ENCODE data around the gene TMC3.

The TMC3 gene

GRCh38 chr15:81341351-81341750, 32.7 kb downstream of the TMC3 start:
- no peak overlapping the region for H3K9ac ChIP-seq (ENCODE audit: low read length)
- H3K27me3 ChIP-seq (ENCODE audit: control insufficient read depth, insufficient read depth, low read length) = no peaks in the 10 kb centered on the region
- no peak overlapping the region for H3K4me3 ChIP-seq (ENCODE audit: low read length)
- H3K36me3 ChIP-seq (ENCODE audit: control insufficient read depth, low read depth, low read length) = no peaks in the 10 kb centered on the region
- no peaks in the 10 kb centered on the region for H3K9me3 ChIP-seq (ENCODE audit: control insufficient read depth, low read depth, low read length)
- no peak overlapping the region for H3K27ac ChIP-seq (ENCODE audit: low read length)
- H3K4me1 ChIP-seq (ENCODE audit: control insufficient read depth, low read depth, low read length) = no peaks in the 10 kb centered on the region

DNA sequence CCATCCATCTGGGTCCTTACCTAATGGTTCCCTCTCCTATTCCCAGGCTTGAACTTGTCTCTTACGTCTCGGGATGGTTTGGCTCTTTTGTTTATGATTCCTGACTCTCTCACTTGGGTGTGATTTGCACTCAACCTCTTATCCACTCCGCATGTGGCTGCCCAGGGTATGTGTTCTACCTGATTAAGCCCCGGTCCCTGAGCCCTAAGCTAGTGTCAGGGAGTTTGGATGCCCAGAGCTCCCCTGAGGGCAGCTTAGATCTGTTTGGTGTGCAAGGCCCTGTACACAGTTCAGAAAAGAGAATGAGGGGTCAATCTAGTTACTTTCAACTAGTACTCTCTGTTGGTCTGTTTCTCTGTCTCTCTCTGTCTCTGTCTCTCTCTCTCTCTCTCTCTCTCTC, 34.2 kb downstream of the TMC3 start:
- Histone ChIP-seq H3K27me3 (ENCODE audit: control insufficient read depth, insufficient read depth, low read length) (no peaks in the 10 kb centered on the region), H3K4me1 (ENCODE audit: control insufficient read depth, low read depth, low read length) (no peaks in the 10 kb centered on the region), H3K9me3 (ENCODE audit: control insufficient read depth, low read depth, low read length) (no peaks in the 10 kb centered on the region), H3K4me3 (ENCODE audit: low read length) (no peak overlapping the region), H3K36me3 (ENCODE audit: control insufficient read depth, low read depth, low read length) (no peaks in the 10 kb centered on the region), H3K27ac (ENCODE audit: low read length) (no peak overlapping the region), H3K9ac (ENCODE audit: low read length) (no peak overlapping the region)

DNA sequence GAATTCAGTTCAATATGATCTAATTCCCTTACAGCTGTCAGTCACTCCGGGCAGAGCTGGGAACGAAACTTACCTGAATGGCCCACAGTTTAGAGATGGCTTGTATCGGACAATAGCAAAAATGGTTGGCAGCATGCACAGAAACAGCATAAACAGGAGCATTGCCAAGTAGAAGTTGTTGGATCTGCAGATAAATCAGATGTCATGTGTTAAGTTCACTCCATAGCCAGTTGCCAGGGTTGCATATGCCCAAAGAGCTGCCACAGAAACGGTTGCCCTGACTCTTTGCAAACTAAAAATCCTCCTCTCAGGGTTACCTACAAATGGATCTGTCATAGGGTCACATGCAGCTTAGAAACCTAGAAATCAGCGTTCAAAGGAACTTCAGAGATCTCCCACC, 34.7 kb downstream of the TMC3 start:
- Histone ChIP-seq H3K9me3 (ENCODE audit: control insufficient read depth, low read depth, low read length) (no peaks in the 10 kb centered on the region), H3K27ac (ENCODE audit: low read length) (no peak overlapping the region), H3K4me1 (ENCODE audit: control insufficient read depth, low read depth, low read length) (no peaks in the 10 kb centered on the region), H3K27me3 (ENCODE audit: control insufficient read depth, insufficient read depth, low read length) (no peaks in the 10 kb centered on the region), H3K36me3 (ENCODE audit: control insufficient read depth, low read depth, low read length) (no peaks in the 10 kb centered on the region), H3K9ac (ENCODE audit: low read length) (no peak overlapping the region), H3K4me3 (ENCODE audit: low read length) (no peak overlapping the region)

DNA sequence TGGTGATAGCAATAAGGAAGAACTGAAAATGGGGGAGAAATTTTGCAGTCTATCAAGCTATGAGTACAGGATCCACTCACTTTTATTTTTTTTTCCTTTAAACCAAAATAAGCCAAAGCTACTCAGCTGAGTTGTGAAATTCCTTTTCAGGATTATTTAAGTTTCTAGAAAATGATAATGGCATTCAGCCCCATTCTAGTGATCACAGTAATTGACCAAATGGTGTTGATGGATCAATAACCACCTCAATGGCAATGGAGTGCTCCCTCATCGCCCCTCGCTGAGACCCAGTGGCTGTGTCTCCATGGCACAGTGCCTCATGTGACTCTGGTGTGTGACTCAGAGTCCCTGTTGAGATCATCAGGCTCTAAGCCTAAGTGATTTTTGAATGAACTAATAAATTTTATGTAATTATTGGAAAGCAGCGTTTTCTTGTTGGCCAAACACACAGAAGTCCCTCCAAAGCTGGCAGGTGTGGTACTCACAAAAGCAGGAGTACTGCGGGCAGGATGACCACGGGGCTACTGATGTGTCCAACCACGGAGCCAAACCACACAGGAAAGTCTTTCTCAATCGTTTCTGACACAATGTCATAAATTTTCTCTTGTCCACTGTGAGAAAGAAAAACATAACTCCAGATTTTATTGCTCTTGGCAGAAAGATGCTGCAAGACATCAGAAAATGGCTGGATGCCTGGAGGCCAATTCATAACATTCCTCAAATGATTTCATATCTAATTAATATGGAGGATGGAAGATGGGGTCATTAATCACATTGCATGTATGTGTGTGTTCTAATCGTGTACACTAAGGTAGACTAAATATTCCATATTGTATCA, 35.6 kb downstream of the TMC3 start:
- Histone ChIP-seq H3K36me3 (ENCODE audit: control insufficient read depth, low read depth, low read length) (no peaks in the 10 kb centered on the region), H3K27ac (ENCODE audit: low read length) (no peak overlapping the region), H3K27me3 (ENCODE audit: control insufficient read depth, insufficient read depth, low read length) (no peaks in the 10 kb centered on the region), H3K9me3 (ENCODE audit: control insufficient read depth, low read depth, low read length) (no peaks in the 10 kb centered on the region), H3K9ac (ENCODE audit: low read length) (no peak overlapping the region), H3K4me3 (ENCODE audit: low read length) (no peak overlapping the region), H3K4me1 (ENCODE audit: control insufficient read depth, low read depth, low read length) (no peaks in the 10 kb centered on the region)

DNA sequence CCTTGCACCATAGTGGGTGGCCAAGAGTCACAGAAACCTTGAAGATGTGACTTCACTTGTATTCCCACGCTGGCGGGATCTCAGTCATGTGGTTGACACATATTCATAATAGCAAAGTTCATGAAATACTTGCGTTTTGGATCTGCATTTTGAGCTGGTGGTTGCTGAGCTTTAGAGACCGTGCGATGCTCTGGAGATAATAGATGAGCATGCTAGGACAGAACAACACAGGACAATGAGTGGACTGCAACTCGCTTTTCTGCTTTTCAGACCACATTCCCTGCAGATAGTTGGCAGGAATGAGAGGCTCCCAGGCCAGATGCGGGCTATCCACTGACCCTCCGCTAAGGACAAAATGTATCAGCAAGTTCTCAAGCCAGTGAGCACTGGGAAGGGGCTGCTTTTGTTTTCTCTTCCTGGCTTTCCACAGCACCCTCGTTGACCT, 36.3 kb downstream of the TMC3 start:
- no peaks in the 10 kb centered on the region for H3K36me3 ChIP-seq (ENCODE audit: control insufficient read depth, low read depth, low read length)
- no peaks in the 10 kb centered on the region for H3K27me3 ChIP-seq (ENCODE audit: control insufficient read depth, insufficient read depth, low read length)
- H3K27ac ChIP-seq (ENCODE audit: low read length) = no peak overlapping the region
- no peak overlapping the region for H3K9ac ChIP-seq (ENCODE audit: low read length)
- no peaks in the 10 kb centered on the region for H3K4me1 ChIP-seq (ENCODE audit: control insufficient read depth, low read depth, low read length)
- no peak overlapping the region for H3K4me3 ChIP-seq (ENCODE audit: low read length)
- H3K9me3 ChIP-seq (ENCODE audit: control insufficient read depth, low read depth, low read length) = no peaks in the 10 kb centered on the region

- Histone ChIP-seq H3K4me1 (ENCODE audit: control insufficient read depth, low read depth, low read length) (no peaks in the 10 kb centered on the region), H3K4me3 (ENCODE audit: low read length) (no peak overlapping the region), H3K9me3 (ENCODE audit: control insufficient read depth, low read depth, low read length) (no peaks in the 10 kb centered on the region), H3K9ac (ENCODE audit: low read length) (no peak overlapping the region), H3K27me3 (ENCODE audit: control insufficient read depth, insufficient read depth, low read length) (no peaks in the 10 kb centered on the region), H3K36me3 (ENCODE audit: control insufficient read depth, low read depth, low read length) (no peaks in the 10 kb centered on the region), H3K27ac (ENCODE audit: low read length) (no peak overlapping the region)
Observed at GRCh38 chr15:81337241-81337640, 36.8 kb downstream of the TMC3 start.

DNA sequence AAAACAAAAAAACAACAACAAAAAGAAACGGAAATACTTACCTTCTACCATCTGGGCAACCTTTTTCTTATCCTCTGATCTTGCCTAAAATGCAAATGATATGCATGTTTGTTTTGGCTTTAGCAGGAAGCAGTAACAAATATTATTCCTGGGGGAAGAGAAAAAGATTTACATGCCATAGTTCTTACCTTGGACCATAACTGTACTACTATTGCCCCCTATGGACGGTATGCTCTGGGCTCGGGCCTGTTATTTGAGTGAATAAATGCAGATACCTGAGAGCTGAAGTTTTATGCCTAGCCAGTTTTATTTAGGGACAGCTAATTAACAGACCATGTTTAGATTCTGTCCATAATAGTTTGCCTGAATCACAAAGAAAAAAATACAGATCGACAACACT, 37.4 kb downstream of the TMC3 start:
- no peaks in the 10 kb centered on the region for H3K9me3 ChIP-seq (ENCODE audit: control insufficient read depth, low read depth, low read length)
- no peak overlapping the region for H3K27ac ChIP-seq (ENCODE audit: low read length)

GRCh38 chr15:81335631-81336030, 38.4 kb downstream of the TMC3 start:
- no peaks in the 10 kb centered on the region for H3K4me1 ChIP-seq (ENCODE audit: control insufficient read depth, low read depth, low read length)
- no peaks in the 10 kb centered on the region for H3K27me3 ChIP-seq (ENCODE audit: control insufficient read depth, insufficient read depth, low read length)
- H3K4me3 ChIP-seq (ENCODE audit: low read length) = no peak overlapping the region
- no peak overlapping the region for H3K9ac ChIP-seq (ENCODE audit: low read length)
- H3K36me3 ChIP-seq (ENCODE audit: control insufficient read depth, low read depth, low read length) = no peaks in the 10 kb centered on the region
- no peaks in the 10 kb centered on the region for H3K9me3 ChIP-seq (ENCODE audit: control insufficient read depth, low read depth, low read length)
- H3K27ac ChIP-seq (ENCODE audit: low read length) = no peak overlapping the region

More for the DNA sequence above, 37.4 kb downstream of the TMC3 start:
- Histone ChIP-seq H3K9ac (ENCODE audit: low read length) (no peak overlapping the region), H3K4me3 (ENCODE audit: low read length) (no peak overlapping the region), H3K36me3 (ENCODE audit: control insufficient read depth, low read depth, low read length) (no peaks in the 10 kb centered on the region), H3K27me3 (ENCODE audit: control insufficient read depth, insufficient read depth, low read length) (no peaks in the 10 kb centered on the region), H3K4me1 (ENCODE audit: control insufficient read depth, low read depth, low read length) (no peaks in the 10 kb centered on the region)

- no peak overlapping the region for H3K4me3 ChIP-seq (ENCODE audit: low read length)
- H3K36me3 ChIP-seq (ENCODE audit: control insufficient read depth, low read depth, low read length) = no peaks in the 10 kb centered on the region
- H3K9me3 ChIP-seq (ENCODE audit: control insufficient read depth, low read depth, low read length) = no peaks in the 10 kb centered on the region
- H3K27ac ChIP-seq (ENCODE audit: low read length) = no peak overlapping the region
- H3K9ac ChIP-seq (ENCODE audit: low read length) = no peak overlapping the region
- no peaks in the 10 kb centered on the region for H3K4me1 ChIP-seq (ENCODE audit: control insufficient read depth, low read depth, low read length)
- no peaks in the 10 kb centered on the region for H3K27me3 ChIP-seq (ENCODE audit: control insufficient read depth, insufficient read depth, low read length)
Observed at GRCh38 chr15:81334768-81335435, 39.1 kb downstream of the TMC3 start.

GRCh38 chr15:81333363-81333762, 40.6 kb downstream of the TMC3 start:
- Histone ChIP-seq H3K9ac (ENCODE audit: low read length) (no peak overlapping the region), H3K4me1 (ENCODE audit: control insufficient read depth, low read depth, low read length) (no peaks in the 10 kb centered on the region), H3K4me3 (ENCODE audit: low read length) (no peak overlapping the region), H3K9me3 (ENCODE audit: control insufficient read depth, low read depth, low read length) (no peaks in the 10 kb centered on the region), H3K36me3 (ENCODE audit: control insufficient read depth, low read depth, low read length) (no peaks in the 10 kb centered on the region), H3K27me3 (ENCODE audit: control insufficient read depth, insufficient read depth, low read length) (no peaks in the 10 kb centered on the region), H3K27ac (ENCODE audit: low read length) (no peak overlapping the region)

- Histone ChIP-seq H3K27ac (ENCODE audit: low read length) (no peak overlapping the region), H3K27me3 (ENCODE audit: control insufficient read depth, insufficient read depth, low read length) (no peaks in the 10 kb centered on the region), H3K4me1 (ENCODE audit: control insufficient read depth, low read depth, low read length) (no peaks in the 10 kb centered on the region), H3K9me3 (ENCODE audit: control insufficient read depth, low read depth, low read length) (no peaks in the 10 kb centered on the region), H3K36me3 (ENCODE audit: control insufficient read depth, low read depth, low read length) (no peaks in the 10 kb centered on the region), H3K4me3 (ENCODE audit: low read length) (no peak overlapping the region), H3K9ac (ENCODE audit: low read length) (no peak overlapping the region)
Observed at GRCh38 chr15:81332326-81332725, 41.7 kb downstream of the TMC3 start.

- no peak overlapping the region for H3K9ac ChIP-seq (ENCODE audit: low read length)
- H3K27ac ChIP-seq (ENCODE audit: low read length) = no peak overlapping the region
- no peaks in the 10 kb centered on the region for H3K36me3 ChIP-seq (ENCODE audit: control insufficient read depth, low read depth, low read length)
- H3K4me3 ChIP-seq (ENCODE audit: low read length) = no peak overlapping the region
- no peaks in the 10 kb centered on the region for H3K4me1 ChIP-seq (ENCODE audit: control insufficient read depth, low read depth, low read length)
- no peaks in the 10 kb centered on the region for H3K27me3 ChIP-seq (ENCODE audit: control insufficient read depth, insufficient read depth, low read length)
- H3K9me3 ChIP-seq (ENCODE audit: control insufficient read depth, low read depth, low read length) = no peaks in the 10 kb centered on the region
Observed at GRCh38 chr15:81331600-81331999, 42.4 kb downstream of the TMC3 start.
